Neural progenitor cell (in vitro differentiated cells): ENCODE data around the gene COL13A1. TPM values are rescaled to one million over a fixed set of nuclear protein-coding genes. Genes with fewer than 3 reads are reported as not detected.

Source experiments
- DNase-seq: peaks from one replicate; pipeline ENCODE4 v3.0.0-alpha.2; 2016; ENCODE audit warnings: low spot score
- H2AFZ ChIP-seq: fragments of 200-600 bp; sonication (generic); replicated peaks from 2 replicates; pipeline ENCODE4 v1.6.1; 2016; ENCODE audit warnings: antibody characterized with exemption
- H3F3A ChIP-seq: fragments of 200-600 bp; sonication (generic); 2 replicates; pipeline ENCODE4 v1.6.1; 2016; ENCODE audit warnings: antibody characterized with exemption, low read depth
- H3K27ac ChIP-seq: fragments of 200-600 bp; sonication (generic); 2 replicates; pipeline ENCODE4 v1.5.1; 2016; ENCODE audit warnings: mild to moderate bottlenecking
- H3K27me3 ChIP-seq: fragments of 200-600 bp; sonication (generic); 2 replicates; pipeline ENCODE4 v1.6.1; 2016; ENCODE audit warnings: mild to moderate bottlenecking, moderate library complexity
- H3K36me3 ChIP-seq: fragments of 200-600 bp; sonication (generic); 2 replicates; pipeline ENCODE4 v1.5.1; 2016
- H3K4me1 ChIP-seq: fragments of 200-600 bp; sonication (generic); 2 replicates; pipeline ENCODE4 v1.6.1; 2016; ENCODE audit warnings: mixed run types
- H3K4me2 ChIP-seq: fragments of 200-600 bp; sonication (generic); 2 replicates; pipeline ENCODE4 v1.6.1; 2016
- H3K4me3 ChIP-seq: fragments of 200-600 bp; sonication (generic); 2 replicates; pipeline ENCODE4 v1.5.1; 2016
- H3K79me2 ChIP-seq: fragments of 200-600 bp; sonication (generic); 2 replicates; pipeline ENCODE4 v1.6.1; 2016; ENCODE audit warnings: low read depth
- H3K9ac ChIP-seq: fragments of 200-600 bp; sonication (generic); 2 replicates; pipeline ENCODE4 v1.6.1; 2016
- H3K9me3 ChIP-seq: fragments of 200-600 bp; sonication (generic); 2 replicates; pipeline ENCODE4 v1.5.1; 2016; ENCODE audit warnings: low read depth
- H4K20me1 ChIP-seq: fragments of 200-600 bp; sonication (generic); 2 replicates; pipeline ENCODE4 v1.6.1; 2016; ENCODE audit warnings: low read depth
- H3K27ac Mint-ChIP-seq: 3 replicates; pipeline ENCODE4 v1.8.0; 2021; ENCODE audit warnings: mixed read lengths
- H3K27me3 Mint-ChIP-seq: 2 replicates; pipeline ENCODE4 v1.8.0; 2022; ENCODE audit warnings: low read depth, mild to moderate bottlenecking, inconsistent platforms, moderate library complexity, mixed read lengths; ENCODE audit not compliant: insufficient read depth
- H3K36me3 Mint-ChIP-seq: 3 replicates; pipeline ENCODE4 v1.8.0; 2021; ENCODE audit warnings: mixed read lengths
- H3K4me1 Mint-ChIP-seq: 3 replicates; pipeline ENCODE4 v1.8.0; 2021; ENCODE audit warnings: mixed read lengths
- H3K4me3 Mint-ChIP-seq: 3 replicates; pipeline ENCODE4 v1.8.0; 2021; ENCODE audit warnings: mild to moderate bottlenecking, moderate library complexity, mixed read lengths
- H3K9me3 Mint-ChIP-seq: 3 replicates; pipeline ENCODE4 v1.8.0; 2020; ENCODE audit warnings: mixed read lengths
- CTCF ChIP-seq: fragments of 200-600 bp; sonication (generic); IDR thresholded peaks from 2 replicates; pipeline ENCODE4 v1.5.1; 2017; ENCODE audit warnings: antibody characterized with exemption, mild to moderate bottlenecking
- EZH2 ChIP-seq: fragments of 200-600 bp; sonication (generic); IDR thresholded peaks from 2 replicates; pipeline ENCODE4 v1.6.1; 2017; ENCODE audit warnings: antibody characterized with exemption, mild to moderate bottlenecking, moderate library complexity
- EZH2phosphoT487 ChIP-seq: fragments of 200-600 bp; sonication (generic); IDR thresholded peaks from 2 replicates; pipeline ENCODE4 v1.6.1; 2017; ENCODE audit warnings: antibody characterized with exemption
- total RNA-seq: library from RNA; depleted of rRNA; stranded (reverse); fragments of >200 nt; gene quantifications from 2 replicates; pipeline ENCODE4 v1.2.3, GENCODE V29; 2015; ENCODE audit warnings: low replicate concordance

The COL13A1 gene
- total RNA-seq, 1 donor from 2014 or later, result 1.3 TPM

DNA sequence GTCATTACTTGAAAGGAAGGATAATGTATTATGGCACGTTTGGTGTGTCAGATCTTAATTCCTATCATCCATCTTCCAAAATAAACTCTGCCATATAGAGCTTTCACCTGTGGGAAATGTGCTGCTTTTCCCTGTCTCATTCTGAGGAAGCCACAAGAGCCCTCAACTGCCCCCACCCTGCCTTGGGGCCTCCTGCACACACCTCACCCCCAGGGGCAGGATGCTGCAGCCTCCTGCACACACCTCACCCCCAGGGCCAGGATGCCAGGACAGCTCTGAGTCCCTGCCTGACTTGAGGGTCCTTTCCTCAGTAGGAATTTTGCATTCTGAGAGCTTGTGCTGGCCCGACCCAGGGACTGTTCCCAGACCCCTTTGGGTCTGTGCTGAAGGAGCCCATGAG is 67.1 kb downstream of the COL13A1 start:
- H3K79me2 ChIP-seq, result no peaks in the 10 kb centered on the region
- H3K4me3 Mint-ChIP-seq, result no peak overlapping the region
- peak overlapping the region; percentile 71 for H3K4me2 ChIP-seq
- H3K4me1 Mint-ChIP-seq, result peaks cover 75% of the 10 kb centered on the region
- no peak overlapping the region for H3K4me3 ChIP-seq
- H2AFZ ChIP-seq, result no peak overlapping the region
- peaks cover 39% of the 10 kb centered on the region for H3F3A ChIP-seq
- no peaks in the 10 kb centered on the region for H4K20me1 ChIP-seq
- no peaks in the 10 kb centered on the region for H3K36me3 Mint-ChIP-seq
- no peaks in the 10 kb centered on the region for H3K36me3 ChIP-seq
- no peak overlapping the region for H3K27ac Mint-ChIP-seq
- TF ChIP-seq EZH2 (no peak), EZH2phosphoT487 (no peak), CTCF (no peak)
- H3K4me1 ChIP-seq, result peaks cover 67% of the 10 kb centered on the region
- no peaks in the 10 kb centered on the region for H3K27me3 ChIP-seq
- no peaks in the 10 kb centered on the region for H3K9me3 ChIP-seq
- H3K9me3 Mint-ChIP-seq, result no peaks in the 10 kb centered on the region
- H3K27ac ChIP-seq, result no peak overlapping the region
- H3K9ac ChIP-seq, result no peak overlapping the region
- peaks cover 9% of the 10 kb centered on the region for H3K27me3 Mint-ChIP-seq
- no peak for DNase-seq

- no peak overlapping the region for H3K27ac Mint-ChIP-seq
- H3K4me2 ChIP-seq, result no peak overlapping the region
- H3K4me3 Mint-ChIP-seq, result no peak overlapping the region
These were observed 67.7 kb downstream of the COL13A1 start for GRCh38 chr10:69869291-69869961.

DNA sequence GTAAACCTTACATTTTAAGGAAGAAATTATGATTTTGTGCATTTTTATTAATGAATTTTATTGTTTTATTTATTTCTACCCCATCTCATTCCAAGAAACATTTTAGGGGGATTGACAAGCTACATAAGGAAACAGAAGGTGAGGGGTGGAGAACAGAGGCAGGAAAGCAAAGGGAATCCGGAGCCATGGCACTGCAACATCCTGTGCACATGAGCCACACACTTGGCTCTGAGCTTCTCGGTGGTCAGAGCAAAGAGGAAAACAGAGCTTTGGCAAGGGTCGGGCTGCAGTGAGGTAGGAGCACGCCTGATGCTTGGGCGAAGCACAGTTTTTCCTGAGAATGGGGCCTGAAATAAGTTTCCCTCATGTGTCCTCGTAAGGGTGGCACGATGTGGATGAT is 68.9 kb downstream of the COL13A1 start:
- H4K20me1 ChIP-seq, result no peaks in the 10 kb centered on the region
- peaks cover 38% of the 10 kb centered on the region for H3F3A ChIP-seq
- H3K4me3 Mint-ChIP-seq, result no peak overlapping the region
- H3K27ac ChIP-seq, result no peak overlapping the region
- H3K36me3 ChIP-seq, result no peaks in the 10 kb centered on the region
- no peaks in the 10 kb centered on the region for H3K9me3 Mint-ChIP-seq
- peak overlapping the region; percentile 37 for H3K27ac Mint-ChIP-seq
- no peaks in the 10 kb centered on the region for H3K36me3 Mint-ChIP-seq
- peaks cover 10% of the 10 kb centered on the region for H3K27me3 Mint-ChIP-seq
- H3K9ac ChIP-seq, result no peak overlapping the region
- no peaks in the 10 kb centered on the region for H3K79me2 ChIP-seq
- peaks cover 57% of the 10 kb centered on the region for H3K4me1 ChIP-seq
- no peaks in the 10 kb centered on the region for H3K9me3 ChIP-seq
- H3K27me3 ChIP-seq, result no peaks in the 10 kb centered on the region
- H3K4me3 ChIP-seq, result no peak overlapping the region
- no peak for DNase-seq
- H3K4me2 ChIP-seq, result no peak overlapping the region
- TF ChIP-seq EZH2phosphoT487 (no peak), EZH2 (no peak), CTCF (no peak)
- no peak overlapping the region for H2AFZ ChIP-seq
- peaks cover 67% of the 10 kb centered on the region for H3K4me1 Mint-ChIP-seq

More at GRCh38 chr10:69869291-69869961, 67.7 kb downstream of the COL13A1 start:
- Histone ChIP-seq H4K20me1 (no peaks in the 10 kb centered on the region), H3K36me3 (no peaks in the 10 kb centered on the region), H2AFZ (no peak overlapping the region), H3K9ac (no peak overlapping the region), H3K4me1 (peaks cover 67% of the 10 kb centered on the region), H3F3A (peaks cover 39% of the 10 kb centered on the region), H3K9me3 (no peaks in the 10 kb centered on the region), H3K79me2 (no peaks in the 10 kb centered on the region), H3K27me3 (no peaks in the 10 kb centered on the region), H3K27ac (no peak overlapping the region), H3K4me3 (no peak overlapping the region)
- no peak for TF ChIP-seq CTCF
- no peak for TF ChIP-seq EZH2
- TF ChIP-seq EZH2phosphoT487, result no peak
- DNase-seq, result no peak
- peaks cover 77% of the 10 kb centered on the region for H3K4me1 Mint-ChIP-seq
- no peaks in the 10 kb centered on the region for H3K9me3 Mint-ChIP-seq
- H3K27me3 Mint-ChIP-seq, result peaks cover 12% of the 10 kb centered on the region
- no peaks in the 10 kb centered on the region for H3K36me3 Mint-ChIP-seq
